ENCODE measurements around the gene SLC5A5. TPM values are rescaled to one million over a fixed set of nuclear protein-coding genes. Genes with fewer than 3 reads are reported as not detected.

The SLC5A5 gene
- total and polyA plus RNA-seq, 2 of the 4 experiments (the other 2 are of a cell fraction): not detected

DNA sequence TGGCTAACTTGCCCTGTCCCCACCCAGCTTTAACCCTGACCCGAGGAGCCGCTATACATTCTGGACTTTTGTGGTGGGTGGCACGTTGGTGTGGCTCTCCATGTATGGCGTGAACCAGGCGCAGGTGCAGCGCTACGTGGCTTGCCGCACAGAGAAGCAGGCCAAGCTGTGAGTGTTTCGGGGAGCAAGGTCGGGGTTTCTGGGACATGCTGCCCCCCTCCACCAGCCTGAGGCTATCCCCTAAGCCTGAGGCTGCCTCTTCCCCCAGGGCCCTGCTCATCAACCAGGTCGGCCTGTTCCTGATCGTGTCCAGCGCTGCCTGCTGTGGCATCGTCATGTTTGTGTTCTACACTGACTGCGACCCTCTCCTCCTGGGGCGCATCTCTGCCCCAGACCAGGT is 6.0 kb downstream of the SLC5A5 start:
- POLR2A ChIA-PET (ENCODE audit: unreplicated experiment): no interaction called here
- in situ Hi-C loops (cut with MboI; ENCODE audit: low sequenced_read_pairs): loop anchor here (5.0 kb wide), 1 partner anchor 45 kb away; no protein-coding TSS in a partner anchor
- H2AFZ ChIP-seq (replicated peaks; ENCODE audit: low read length, poor library complexity): peak overlapping the region; percentile 5

More for the DNA sequence above, 6.0 kb downstream of the SLC5A5 start:
- no peaks in the 10 kb centered on the region for H3K36me3 ChIP-seq (ENCODE audit: control insufficient read depth, insufficient read depth, low read length)
- no peak overlapping the region for H4K91ac ChIP-seq (ENCODE audit: insufficient read depth, low read depth, low read length)
- no peak for TF ChIP-seq CTCF (conservative IDR thresholded peaks at IDR 0.05; ENCODE audit: low read depth, low read length)
- no TSS peak for BruUV-seq (replicated peaks)
- peaks cover 19% of the 10 kb centered on the region for H3K27me3 ChIP-seq (ENCODE audit: control insufficient read depth, insufficient read depth, low read length)
- DNase-seq (no peak), ATAC-seq (ENCODE audit: low read depth) (no peak)
- intact Hi-C loops (cut with micrococcal nuclease) (no loop called here), dilution Hi-C loops (cut with HindIII; ENCODE audit: low sequenced_read_pairs, unreplicated experiment) (no loop called here)
- H3K27ac ChIP-seq (ENCODE audit: insufficient read depth, low read length): no peak overlapping the region
- H3K14ac ChIP-seq (replicated peaks; ENCODE audit: low read depth, low read length): no peak overlapping the region
- no peak overlapping the region for H3K23ac ChIP-seq (ENCODE audit: low read depth, low read length)
- no peak overlapping the region for H2BK5ac ChIP-seq (ENCODE audit: low read depth, low read length, poor library complexity, severe bottlenecking)
- CTCF ChIA-PET: interaction anchor here (0.6 kb wide), 1 partner anchor 18 kb away, joined by 4 read pairs; the partner anchor contains the start of gene RPL18A
- H3K4me1 ChIP-seq (ENCODE audit: control insufficient read depth, insufficient read depth, low read length): no peaks in the 10 kb centered on the region
- no peak overlapping the region for H3K4me2 ChIP-seq (ENCODE audit: low read depth, low read length)
- H2AK9ac ChIP-seq (replicated peaks; ENCODE audit: low read depth, low read length, poor library complexity): no peak overlapping the region
- no peak overlapping the region for H3K4ac ChIP-seq (ENCODE audit: low read depth, low read length)
- H2BK15ac ChIP-seq (ENCODE audit: low read depth, low read length): no peak overlapping the region
- H3K79me1 ChIP-seq (ENCODE audit: low read depth in 1 of 2, low read length in 2 of 2): no peaks in the 10 kb centered on the region
- no peak overlapping the region for H3K18ac ChIP-seq (ENCODE audit: low read depth, low read length)
- H3K9me1 ChIP-seq (ENCODE audit: insufficient read depth, low read length): no peaks in the 10 kb centered on the region; the same call in 1 of the 2 replicates
- no peak overlapping the region for H2BK20ac ChIP-seq (ENCODE audit: low read depth, low read length)
- no peak overlapping the region for H3K56ac ChIP-seq (ENCODE audit: extremely low read depth, insufficient read depth, low read length)
- H4K20me1 ChIP-seq (ENCODE audit: insufficient read depth, low read length): no peaks in the 10 kb centered on the region
- H3K9me3 ChIP-seq (ENCODE audit: control insufficient read depth, insufficient read depth, low read length): no peaks in the 10 kb centered on the region
- no peak overlapping the region for H3K9ac ChIP-seq (ENCODE audit: low read depth, low read length)
- H2AK5ac ChIP-seq (ENCODE audit: low read depth, low read length): no peak overlapping the region
- no peak overlapping the region for H4K8ac ChIP-seq (ENCODE audit: low read depth in 2 of 2, low read length in 2 of 2)
- H3K4me3 ChIP-seq (ENCODE audit: insufficient read depth, low read depth, low read length): no peak overlapping the region
- H2BK120ac ChIP-seq (ENCODE audit: low read depth, low read length): no peak overlapping the region
- 84% methylated on average over 5 of the region's 16 CpGs; no CpG with 5 or more reads in 1 of the 2 experiments for WGBS, 2 experiments (ENCODE audit: extremely low coverage in 2 of 2, insufficient read length in 1 of 2)
- H4K5ac ChIP-seq (ENCODE audit: low read depth, low read length): no peak overlapping the region
